Astrocyte of the spinal cord (primary cell): ENCODE measurements around the gene AMPD3.

ENCODE experiments used
- DNase-seq: peaks from one replicate; pipeline ENCODE4 v3.0.0; 2011; ENCODE audit warnings: low read depth, low spot score
- H3K4me3 ChIP-seq: 2 replicates; pipeline ENCODE4 v1.5.1; 2011; ENCODE audit warnings: low read depth, mild to moderate bottlenecking, low read length, moderate library complexity
- CTCF ChIP-seq: IDR thresholded peaks from 2 replicates; pipeline ENCODE4 v1.5.1; 2012; ENCODE audit warnings: low read depth, mild to moderate bottlenecking, low read length, inconsistent platforms
- in situ Hi-C: cut with HindIII; loops from 2 replicates; pipeline ENCODE4 v1.10.0; 2017; ENCODE audit warnings: low sequenced_read_pairs

AMPD3 gene

GRCh38 chr11:10499874-10500601 lies 45.0 kb downstream of the AMPD3 start:
- no peak for TF ChIP-seq CTCF
- no peak overlapping the region for H3K4me3 ChIP-seq
- in situ Hi-C loops, result no loop called here
- no peak for DNase-seq

- TF ChIP-seq CTCF, result no peak
- DNase-seq, result no peak
- in situ Hi-C loops, result no loop called here
- no peak overlapping the region for H3K4me3 ChIP-seq
Measured at GRCh38 chr11:10500757-10501684, 46.0 kb downstream of the AMPD3 start.

- in situ Hi-C loops, result no loop called here
- DNase-seq, result no peak
- H3K4me3 ChIP-seq, result no peak overlapping the region
- no peak for TF ChIP-seq CTCF
Measured at GRCh38 chr11:10502065-10502680, 47.1 kb downstream of the AMPD3 start.

GRCh38 chr11:10502770-10503169 lies 47.7 kb downstream of the AMPD3 start:
- TF ChIP-seq CTCF, result no peak
- in situ Hi-C loops, result no loop called here
- H3K4me3 ChIP-seq, result no peak overlapping the region
- DNase-seq, result no peak

- in situ Hi-C loops, result no loop called here
- no peak for TF ChIP-seq CTCF
- H3K4me3 ChIP-seq, result no peak overlapping the region
- no peak for DNase-seq
Measured at GRCh38 chr11:10503221-10503620, 48.2 kb downstream of the AMPD3 start.

- no peak overlapping the region for H3K4me3 ChIP-seq
- in situ Hi-C loops, result no loop called here
- no peak for DNase-seq
- no peak for TF ChIP-seq CTCF
Measured at GRCh38 chr11:10503777-10504480, 48.9 kb downstream of the AMPD3 start.
